Stimulated activated CD4-positive, alpha-beta T cell treated with anti-CD3 and anti-CD28 coated beads, Interleukin-1b, Interleukin-23, amount 100 ng/mL, for 4 hours (primary cell): ENCODE data around the gene KCNAB2.

ENCODE experiments used
- DNase-seq, 2 donors: peaks; one replicate each; pipeline ENCODE4 v3.0.0-alpha.2; 2020; ENCODE audit warnings: low read depth in 2 of 2

KCNAB2 gene

GRCh38 chr1:6108476-6108875, 62.8 kb downstream of the KCNAB2 start:
- no peak for DNase-seq

DNA sequence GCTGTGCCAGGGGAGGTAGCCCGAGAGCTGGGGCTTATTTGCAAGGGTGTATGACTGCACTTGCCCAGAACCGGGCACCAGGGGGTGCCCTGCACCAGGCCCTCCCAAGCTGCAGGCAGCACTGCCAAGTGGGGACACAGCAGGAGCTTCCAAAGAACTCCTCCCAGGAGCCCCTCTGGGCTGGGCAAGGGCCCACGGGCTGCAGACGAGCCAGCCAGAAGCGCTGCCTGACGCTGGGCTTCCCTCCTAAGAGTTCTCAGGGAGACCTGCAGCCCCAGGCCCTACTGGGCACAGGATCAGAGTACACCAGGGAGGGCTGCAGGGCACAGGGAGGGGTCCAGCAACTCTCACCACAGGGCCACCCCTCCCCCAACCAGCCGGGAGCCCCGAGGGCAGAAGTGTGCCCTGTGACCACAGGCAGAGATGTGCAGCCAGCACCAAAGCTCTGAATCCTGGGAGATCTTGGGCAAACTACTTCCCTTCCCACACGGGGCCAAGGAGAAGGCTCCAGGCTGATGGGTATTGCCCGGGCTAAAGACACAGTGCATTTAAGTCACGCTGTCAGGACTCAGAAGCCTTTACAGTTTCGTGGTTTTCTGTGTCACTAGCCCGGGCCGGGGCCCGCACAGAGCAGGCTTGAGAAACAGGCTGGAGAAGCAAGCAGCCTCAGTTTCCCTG, 63.4 kb downstream of the KCNAB2 start:
- DNase-seq: peak; percentile 5 to 28

DNA sequence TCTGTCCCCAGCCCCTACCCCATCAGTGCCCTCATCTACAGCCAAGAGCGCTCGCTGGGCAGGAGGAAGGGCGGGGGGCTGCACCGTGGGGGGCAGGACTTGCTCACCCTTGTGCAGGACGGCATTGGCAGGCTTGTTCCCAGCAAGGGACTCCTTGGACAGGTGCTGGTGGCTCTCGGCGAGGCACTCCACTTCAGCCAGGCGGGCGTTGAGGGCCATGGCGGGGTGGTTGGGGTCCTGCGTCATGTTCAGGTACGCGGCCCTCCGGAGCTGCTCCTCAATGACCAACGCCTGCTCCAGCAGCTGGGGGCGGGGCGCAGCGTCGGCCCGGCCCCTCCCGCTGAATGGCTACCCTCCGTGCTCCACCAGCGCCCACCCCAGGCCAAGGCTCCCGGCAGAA, 64.0 kb downstream of the KCNAB2 start:
- DNase-seq: no peak

GRCh38 chr1:6110326-6110725, 64.6 kb downstream of the KCNAB2 start:
- DNase-seq: no peak

DNA sequence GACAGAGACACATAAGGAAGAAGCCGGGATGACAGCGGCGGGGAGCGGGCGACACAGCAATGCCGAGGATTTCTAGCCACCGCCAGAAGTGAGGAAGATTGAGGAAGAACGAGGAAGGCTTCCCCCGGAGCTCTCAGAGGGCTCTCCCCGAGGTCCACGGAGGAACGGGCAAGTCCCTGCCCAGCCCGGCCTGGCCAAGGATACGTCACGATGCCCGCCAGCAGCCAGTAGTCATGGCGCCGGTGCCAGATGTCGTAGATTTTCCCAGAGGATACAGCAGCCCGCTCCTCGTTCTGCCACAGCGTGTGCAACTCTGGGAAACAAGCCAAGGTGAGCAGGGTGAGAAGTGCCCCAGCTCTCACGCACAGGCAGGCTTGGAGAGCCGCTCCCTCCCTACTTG, 65.9 kb downstream of the KCNAB2 start:
- DNase-seq: no peak

DNA sequence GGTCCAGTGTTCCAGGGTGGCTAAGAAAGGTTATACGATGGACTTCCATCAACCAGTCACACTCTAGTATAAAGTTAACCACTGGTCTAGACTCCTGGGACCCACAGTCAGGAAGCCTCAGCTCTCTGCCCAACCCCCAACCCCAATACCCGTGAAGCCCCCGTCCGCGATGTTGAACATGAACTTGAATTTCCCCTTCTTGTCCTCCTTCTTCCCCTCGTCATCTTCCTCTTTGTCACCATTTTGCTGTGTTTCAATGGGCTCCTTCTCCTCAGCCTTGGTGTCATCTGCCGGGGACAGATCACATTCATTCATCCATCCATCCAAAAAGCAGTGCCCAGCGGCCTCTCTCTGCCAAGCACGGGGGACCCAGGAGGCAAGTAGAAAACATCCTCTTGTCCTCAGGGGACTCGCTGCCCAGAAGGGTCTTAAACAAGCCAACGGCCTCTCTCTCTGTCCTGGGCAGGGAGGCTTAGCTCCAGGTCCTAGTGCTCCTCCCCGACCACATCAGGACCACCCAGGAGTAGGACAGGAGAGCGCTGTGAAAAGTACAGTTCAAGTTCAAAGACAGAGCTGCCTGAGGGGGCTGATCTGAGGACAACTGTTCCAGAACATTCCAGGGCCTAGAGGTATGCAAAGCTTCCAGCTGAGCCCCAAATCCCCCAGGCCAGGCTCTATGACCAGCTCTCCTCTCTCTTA, 66.5 kb downstream of the KCNAB2 start:
- no peak for DNase-seq

GRCh38 chr1:6112690-6113005, 67.0 kb downstream of the KCNAB2 start:
- DNase-seq: no peak

DNA sequence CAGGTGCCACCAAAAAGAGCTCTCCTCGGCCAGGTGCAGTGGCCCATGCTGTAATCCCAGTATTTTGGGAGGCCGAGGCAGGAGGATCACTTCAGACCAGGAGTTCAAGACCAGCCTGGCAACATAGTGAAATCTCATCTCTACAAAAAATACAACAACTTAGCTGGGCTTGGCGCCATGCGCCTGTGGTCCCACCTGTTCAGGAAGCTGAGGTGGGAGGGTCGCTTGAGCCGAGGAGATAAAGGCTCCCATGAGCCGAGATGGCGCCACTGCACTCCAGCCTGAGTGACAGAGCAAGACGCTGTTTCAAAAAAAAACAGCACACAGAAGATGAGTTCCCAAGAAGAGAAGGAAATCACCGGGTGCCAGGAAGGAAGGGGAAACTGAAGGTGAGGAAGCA, 67.4 kb downstream of the KCNAB2 start:
- no peak for DNase-seq

GRCh38 chr1:6113745-6114144, 68.1 kb downstream of the KCNAB2 start:
- DNase-seq: no peak

DNA sequence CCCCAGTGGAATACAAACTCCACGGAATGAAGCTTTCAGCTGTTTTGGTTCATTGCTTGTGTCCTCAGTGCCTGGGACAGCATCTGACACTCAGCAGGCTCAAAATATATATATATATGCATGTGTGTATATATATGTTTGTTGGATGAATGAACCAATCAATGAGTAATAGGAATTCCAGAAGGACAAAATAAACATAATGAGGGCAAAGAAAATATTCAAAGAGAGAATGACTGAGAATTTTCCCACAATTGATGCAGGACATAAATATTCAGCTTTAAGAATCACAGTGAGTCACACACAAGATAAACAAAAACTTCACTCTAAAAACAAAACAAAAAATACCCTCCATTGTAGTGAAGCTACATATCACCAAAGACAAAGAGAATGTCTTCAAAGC, 70.4 kb downstream of the KCNAB2 start:
- DNase-seq: no peak

- DNase-seq: no peak
Measured at GRCh38 chr1:6117064-6117463, 71.4 kb downstream of the KCNAB2 start.

GRCh38 chr1:6117624-6118023, 71.9 kb downstream of the KCNAB2 start:
- no peak for DNase-seq

GRCh38 chr1:6118415-6118814, 72.7 kb downstream of the KCNAB2 start:
- DNase-seq: no peak

GRCh38 chr1:6121021-6121421, 75.3 kb downstream of the KCNAB2 start:
- no peak for DNase-seq

DNA sequence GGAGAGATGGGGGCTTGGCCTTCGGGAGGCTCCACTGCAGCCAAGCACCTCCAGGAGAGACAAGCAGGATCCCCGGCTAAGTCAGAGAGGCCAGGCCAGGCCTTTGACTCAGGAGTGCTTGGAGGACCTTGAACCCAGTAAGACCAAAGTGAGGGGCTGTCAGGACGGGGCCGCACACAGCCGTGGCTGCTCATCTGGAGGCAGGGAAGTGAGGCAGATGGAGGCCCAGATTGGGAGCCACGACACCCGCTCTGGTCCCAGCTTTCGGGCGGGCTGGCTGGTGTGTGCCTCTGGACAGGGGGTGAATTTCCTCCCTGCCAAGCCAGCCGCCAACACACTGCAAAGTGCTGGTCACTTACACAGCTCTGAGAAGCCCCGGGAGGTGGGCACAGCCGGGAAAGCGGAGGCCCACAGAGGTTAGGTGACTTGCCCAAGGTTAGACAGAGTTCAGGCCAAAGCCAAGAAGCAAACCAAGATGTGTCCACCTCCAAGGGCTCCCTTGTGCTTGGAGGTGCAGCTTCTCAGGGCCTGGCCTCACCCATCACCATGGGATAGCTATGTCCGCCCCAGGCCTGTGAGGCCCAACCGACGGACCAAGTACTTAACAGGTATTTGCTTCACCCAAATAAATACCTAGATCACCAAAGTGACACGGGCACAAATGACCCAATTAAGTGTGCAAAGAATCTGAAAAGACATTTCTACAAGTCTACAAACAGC, 76.1 kb downstream of the KCNAB2 start:
- DNase-seq: no peak

- no peak for DNase-seq
Measured at GRCh38 chr1:6123083-6123482, 77.4 kb downstream of the KCNAB2 start.

DNA sequence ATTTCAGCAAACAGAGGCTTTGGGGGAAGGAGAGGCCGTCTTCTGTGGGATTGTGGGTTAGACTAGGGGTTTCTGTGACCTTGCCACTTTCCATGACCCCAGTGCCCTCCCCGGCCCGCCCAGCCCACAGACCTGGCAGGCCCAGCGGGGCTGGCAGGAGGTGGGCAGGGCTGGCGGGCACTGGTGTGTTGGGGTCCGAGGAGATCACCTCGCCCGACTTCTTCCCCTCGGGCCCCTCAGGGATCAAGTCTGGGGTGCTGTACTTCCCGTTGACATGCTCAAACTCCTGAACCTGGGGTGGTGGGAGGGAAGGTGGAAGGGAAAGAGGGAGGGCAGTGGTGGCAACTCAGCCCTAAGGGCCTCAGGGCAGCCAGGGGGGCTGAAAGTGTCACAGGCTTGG, 78.1 kb downstream of the KCNAB2 start:
- no peak for DNase-seq

GRCh38 chr1:6124341-6124740, 78.7 kb downstream of the KCNAB2 start:
- no peak for DNase-seq

DNA sequence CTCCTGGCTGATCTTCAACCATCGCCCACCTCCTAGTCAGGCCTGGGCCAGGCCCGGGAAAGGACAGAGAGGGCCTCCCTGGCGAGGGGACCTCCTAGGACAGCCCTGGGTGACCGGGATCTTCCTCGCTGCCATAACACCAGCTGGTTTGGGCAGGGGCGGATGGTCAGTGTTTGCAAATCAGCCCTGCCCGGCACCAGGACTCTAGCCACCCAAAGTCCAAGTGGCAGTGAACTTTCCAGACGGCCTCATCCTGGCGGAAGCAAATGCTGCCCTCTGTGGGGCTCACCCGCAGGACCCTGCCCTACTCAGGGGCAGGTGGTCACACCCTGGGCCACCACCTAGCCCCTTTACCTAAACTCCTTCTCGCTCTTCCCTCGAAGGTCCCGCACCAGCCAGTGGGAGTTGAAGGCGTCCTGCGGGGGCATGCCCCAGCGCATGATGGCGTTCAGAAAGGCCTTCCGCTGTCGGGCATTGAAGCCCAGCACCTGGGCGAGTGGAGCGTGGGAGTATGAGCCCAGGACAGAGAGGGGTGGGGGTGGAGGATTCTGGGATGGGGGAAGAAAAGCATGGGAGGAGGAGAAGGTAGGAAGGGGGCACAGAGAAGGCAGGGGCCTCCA, 79.2 kb downstream of the KCNAB2 start:
- DNase-seq: no peak

DNA sequence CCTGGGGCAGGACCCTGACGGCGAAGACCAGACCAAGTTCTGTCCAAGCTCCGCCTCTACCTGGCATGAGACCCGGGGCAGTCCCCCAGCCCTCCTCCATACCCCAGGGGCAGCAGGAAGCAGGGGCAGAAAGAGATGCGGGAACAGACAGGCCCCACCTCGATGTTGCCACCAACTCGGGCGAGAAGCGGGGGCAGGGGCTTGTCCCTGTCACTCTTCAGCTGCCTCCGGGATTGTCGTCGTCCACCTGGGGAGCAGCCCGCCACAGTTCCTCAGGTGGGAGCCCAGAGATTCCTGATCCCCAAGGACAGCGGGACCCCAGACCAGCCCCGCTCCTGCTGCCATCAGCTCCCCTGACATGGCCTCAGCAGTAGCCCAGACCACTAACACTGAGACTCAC, 79.7 kb downstream of the KCNAB2 start:
- DNase-seq: no peak

GRCh38 chr1:6126028-6126427, 80.3 kb downstream of the KCNAB2 start:
- no peak for DNase-seq

- no peak for DNase-seq
Measured at GRCh38 chr1:6126521-6127067, 80.9 kb downstream of the KCNAB2 start.
